Activated naive CD8-positive, alpha-beta T cell treated with anti-CD3 and anti-CD28 coated beads, Interleukin-2, amount 50 U/mL, for 24 hours (primary cell): ENCODE results near the gene PRTFDC1.
"Not testable (repeated sequence)": the region's sequence is repeated elsewhere in the genome, so short reads cannot be mapped to it uniquely, and the experiment has no call there.

Source experiments
- ATAC-seq: fragments of 150-1000 bp; cut with Tn5 transposase; one replicate; pipeline ENCODE4 v1.10.0; 2021
- DNase-seq: peaks from one replicate; pipeline ENCODE4 v3.0.0; 2021
- H3K27ac Mint-ChIP-seq: one replicate; pipeline ENCODE4 v1.8.0; 2021; ENCODE audit warnings: mild to moderate bottlenecking, mixed read lengths
- H3K27me3 Mint-ChIP-seq: one replicate; pipeline ENCODE4 v1.8.0; 2021; ENCODE audit warnings: mixed read lengths
- H3K36me3 Mint-ChIP-seq: one replicate; pipeline ENCODE4 v1.8.0; 2021; ENCODE audit warnings: low read depth, mixed read lengths
- H3K4me1 Mint-ChIP-seq: one replicate; pipeline ENCODE4 v1.8.0; 2021; ENCODE audit warnings: mixed read lengths
- H3K4me3 Mint-ChIP-seq: one replicate; pipeline ENCODE4 v1.8.0; 2021; ENCODE audit warnings: mild to moderate bottlenecking, moderate library complexity, mixed read lengths
- H3K9me3 Mint-ChIP-seq: one replicate; pipeline ENCODE4 v1.8.0; 2021; ENCODE audit warnings: mixed read lengths

PRTFDC1 gene

DNA sequence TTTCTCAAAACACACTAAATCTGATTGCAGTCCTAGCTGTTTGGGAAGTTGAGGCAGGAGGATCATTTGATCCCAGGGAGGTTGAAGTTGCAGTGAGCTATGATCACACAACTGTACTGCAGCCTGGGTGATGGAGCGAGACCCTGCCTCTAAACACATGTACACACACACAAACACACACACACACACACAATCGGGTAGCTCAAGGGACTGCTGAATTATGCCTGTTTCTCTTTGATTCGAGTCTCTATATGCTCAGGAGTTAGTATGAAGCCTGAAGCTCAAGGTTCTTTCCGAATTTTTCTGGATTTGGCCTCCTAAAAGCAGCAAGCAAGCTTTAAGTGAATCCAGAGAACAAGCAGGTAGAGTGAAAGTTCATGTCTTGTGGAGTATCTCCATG, 22.5 kb downstream of the PRTFDC1 start:
- Mint-ChIP-seq H3K27ac (no peak overlapping the region), H3K27me3 (no peaks in the 10 kb centered on the region)

DNA sequence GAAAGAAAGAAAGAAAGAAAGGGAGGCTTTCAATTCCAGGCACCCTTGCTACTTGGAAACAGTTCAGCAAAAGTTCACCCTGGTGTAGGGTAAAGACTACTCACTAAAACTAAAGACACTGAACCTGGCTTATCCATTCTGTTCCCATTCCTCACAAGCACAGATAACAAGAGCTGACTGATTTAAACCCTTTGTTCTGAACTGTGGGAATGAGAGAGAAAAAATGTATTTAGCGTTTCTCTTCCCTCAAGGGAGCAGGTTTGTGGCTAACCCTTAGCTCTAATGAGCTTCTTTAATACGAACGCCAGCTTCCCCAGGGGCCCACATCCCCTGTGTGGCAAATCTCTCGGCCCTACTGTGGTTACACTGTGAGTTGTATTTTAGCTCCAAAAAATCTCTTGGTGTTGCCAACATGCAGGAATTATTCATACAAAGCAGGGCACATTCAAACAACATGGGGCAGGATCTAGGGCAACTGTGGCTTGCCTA, 23.3 kb downstream of the PRTFDC1 start:
- Mint-ChIP-seq H3K4me1 (peaks cover 23% of the 10 kb centered on the region), H3K4me3 (no peak overlapping the region), H3K27me3 (no peaks in the 10 kb centered on the region), H3K36me3 (peaks cover 6% of the 10 kb centered on the region), H3K27ac (no peak overlapping the region), H3K9me3 (peaks cover 10% of the 10 kb centered on the region)
- DNase-seq (no peak), ATAC-seq (no peak)

More for the DNA sequence above, 22.5 kb downstream of the PRTFDC1 start:
- Mint-ChIP-seq H3K36me3 (no peaks in the 10 kb centered on the region), H3K4me3 (no peak overlapping the region), H3K9me3 (peaks cover 1% of the 10 kb centered on the region), H3K4me1 (peaks cover 20% of the 10 kb centered on the region)
- DNase-seq (no peak), ATAC-seq (no peak)

DNA sequence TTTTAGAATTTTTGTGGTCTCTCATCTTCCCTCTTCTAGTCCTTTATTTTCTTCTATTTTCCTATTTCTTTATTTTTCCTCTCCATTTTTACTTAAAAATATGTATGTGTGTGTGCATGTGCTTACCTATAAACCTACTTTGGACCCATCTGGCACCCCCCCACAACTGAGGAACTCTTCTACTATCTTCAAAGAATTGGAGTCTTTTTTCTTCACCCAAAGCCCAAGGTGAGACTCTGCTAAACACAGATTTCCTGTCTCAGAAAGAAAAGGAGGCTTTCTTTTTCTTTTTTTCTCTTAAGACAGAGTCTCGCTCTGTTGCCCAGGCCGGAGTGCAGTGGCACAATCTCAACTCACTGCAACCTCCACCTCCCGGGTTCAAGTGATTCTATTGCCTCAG, 24.2 kb downstream of the PRTFDC1 start:
- peaks cover 13% of the 10 kb centered on the region for H3K36me3 Mint-ChIP-seq
- H3K4me1 Mint-ChIP-seq, result peaks cover 27% of the 10 kb centered on the region
- no peaks in the 10 kb centered on the region for H3K27me3 Mint-ChIP-seq
- peaks cover 14% of the 10 kb centered on the region for H3K9me3 Mint-ChIP-seq
- ATAC-seq (no peak), DNase-seq (no peak)
- H3K27ac Mint-ChIP-seq, result no peak overlapping the region
- H3K4me3 Mint-ChIP-seq, result no peak overlapping the region

DNA sequence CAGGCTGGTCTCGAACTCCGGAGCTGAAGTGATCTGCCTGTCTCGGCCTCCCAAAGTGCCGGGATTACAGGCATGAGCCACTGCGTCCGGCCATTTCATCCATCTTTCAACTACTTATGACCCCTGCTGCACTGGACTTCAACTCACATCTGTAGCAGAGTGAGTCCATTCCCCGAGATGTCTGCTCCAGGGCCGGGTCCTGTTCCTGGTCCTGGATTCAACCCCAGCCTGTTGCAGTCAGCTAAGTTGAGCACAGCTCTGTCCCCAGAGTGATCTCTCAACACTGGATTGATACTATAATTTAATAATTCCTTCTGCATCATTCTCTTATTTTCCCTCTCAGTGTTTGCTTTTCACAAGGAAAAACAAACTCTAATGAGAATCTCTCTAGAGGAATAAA, 25.8 kb downstream of the PRTFDC1 start:
- H3K4me1 Mint-ChIP-seq, result peaks cover 39% of the 10 kb centered on the region
- no peak overlapping the region for H3K4me3 Mint-ChIP-seq
- H3K9me3 Mint-ChIP-seq, result peaks cover 14% of the 10 kb centered on the region
- DNase-seq, result no peak
- H3K27ac Mint-ChIP-seq, result no peak overlapping the region
- no peak for ATAC-seq
- no peaks in the 10 kb centered on the region for H3K27me3 Mint-ChIP-seq
- H3K36me3 Mint-ChIP-seq, result peaks cover 13% of the 10 kb centered on the region

DNA sequence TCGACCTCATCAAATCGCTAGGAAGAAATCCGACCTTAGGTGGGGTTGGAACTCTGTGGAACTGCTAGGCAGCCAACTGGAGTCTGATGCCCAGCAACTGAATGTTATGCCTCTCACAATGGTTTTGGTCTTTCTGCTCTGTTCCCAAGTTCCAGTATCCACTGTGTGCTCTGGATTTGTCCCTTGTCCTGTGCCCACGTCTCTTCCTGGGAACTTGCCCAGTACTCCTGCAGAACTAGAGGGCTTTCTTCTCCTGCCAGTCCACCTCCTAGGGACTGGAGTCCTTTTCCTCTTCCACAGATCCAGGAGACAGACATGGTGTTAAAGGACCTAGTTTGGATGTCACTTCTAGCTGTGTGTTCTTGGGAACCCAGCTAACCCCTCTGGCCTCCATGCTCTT, 26.6 kb downstream of the PRTFDC1 start:
- Mint-ChIP-seq H3K36me3 (peaks cover 13% of the 10 kb centered on the region), H3K4me1 (peaks cover 46% of the 10 kb centered on the region), H3K27me3 (no peaks in the 10 kb centered on the region), H3K27ac (no peak overlapping the region), H3K9me3 (peaks cover 14% of the 10 kb centered on the region), H3K4me3 (no peak overlapping the region)
- DNase-seq (no peak), ATAC-seq (no peak)

DNA sequence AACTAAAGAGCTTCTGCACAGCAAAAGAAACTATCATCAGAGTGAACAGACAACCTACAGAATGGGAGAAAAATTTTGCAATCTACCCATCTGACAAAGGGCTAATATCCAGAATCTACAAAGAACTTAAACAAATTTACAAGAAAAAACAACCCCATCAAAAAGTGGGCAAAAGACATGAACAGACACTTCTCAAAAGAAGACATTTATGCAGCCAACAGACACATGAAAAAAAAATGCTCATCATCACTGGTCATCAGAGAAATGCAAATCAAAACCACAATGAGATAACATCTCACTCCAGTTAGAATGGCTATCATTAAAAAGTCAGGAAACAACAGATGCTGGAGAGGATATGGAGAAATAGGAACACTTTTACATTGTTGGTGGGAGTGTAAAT, 27.9 kb downstream of the PRTFDC1 start:
- peaks cover 14% of the 10 kb centered on the region for H3K9me3 Mint-ChIP-seq
- H3K4me3 Mint-ChIP-seq, H3K27me3 Mint-ChIP-seq, H3K27ac Mint-ChIP-seq, DNase-seq, ATAC-seq: not testable (repeated sequence)
- peaks cover 16% of the 10 kb centered on the region for H3K36me3 Mint-ChIP-seq
- peaks cover 44% of the 10 kb centered on the region for H3K4me1 Mint-ChIP-seq

DNA sequence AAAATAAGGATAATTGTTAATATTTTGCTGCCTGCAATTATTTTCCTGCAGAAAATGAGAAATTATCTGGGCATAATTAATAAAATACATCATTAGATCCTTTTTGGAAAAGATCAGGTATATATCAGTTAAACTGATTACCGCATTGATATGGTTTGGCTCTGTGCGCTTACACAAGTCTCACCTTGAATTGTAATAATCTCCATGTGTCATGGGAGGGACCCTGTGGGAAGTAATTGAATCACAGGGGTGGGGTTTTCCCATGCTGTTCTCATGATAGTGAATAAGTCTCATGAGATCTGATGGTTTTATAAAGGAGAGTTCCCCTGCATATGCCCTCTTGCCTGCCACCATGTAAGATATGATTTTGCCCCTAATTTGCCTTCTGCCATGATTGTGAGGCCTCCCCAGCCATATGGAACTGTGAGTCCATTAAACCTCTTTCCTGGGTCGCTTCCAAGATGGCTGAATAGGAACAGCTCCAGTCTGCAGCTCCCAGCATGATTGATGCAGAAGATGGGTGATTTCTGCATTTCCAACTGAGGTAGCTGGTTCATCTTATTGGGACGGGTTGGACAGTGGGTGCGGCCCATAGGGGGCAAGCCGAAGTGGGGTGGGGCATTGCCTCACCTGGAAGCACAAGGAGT, 30.1 kb downstream of the PRTFDC1 start:
- Mint-ChIP-seq H3K4me3 (peak overlapping the region; percentile 4), H3K27ac (peak overlapping the region; percentile 83), H3K9me3 (peaks cover 14% of the 10 kb centered on the region), H3K4me1 (peaks cover 31% of the 10 kb centered on the region), H3K36me3 (peaks cover 19% of the 10 kb centered on the region)
- ATAC-seq, result peak; percentile 66
- H3K27me3 Mint-ChIP-seq, result not testable (repeated sequence)
- DNase-seq, result peak; percentile 18

DNA sequence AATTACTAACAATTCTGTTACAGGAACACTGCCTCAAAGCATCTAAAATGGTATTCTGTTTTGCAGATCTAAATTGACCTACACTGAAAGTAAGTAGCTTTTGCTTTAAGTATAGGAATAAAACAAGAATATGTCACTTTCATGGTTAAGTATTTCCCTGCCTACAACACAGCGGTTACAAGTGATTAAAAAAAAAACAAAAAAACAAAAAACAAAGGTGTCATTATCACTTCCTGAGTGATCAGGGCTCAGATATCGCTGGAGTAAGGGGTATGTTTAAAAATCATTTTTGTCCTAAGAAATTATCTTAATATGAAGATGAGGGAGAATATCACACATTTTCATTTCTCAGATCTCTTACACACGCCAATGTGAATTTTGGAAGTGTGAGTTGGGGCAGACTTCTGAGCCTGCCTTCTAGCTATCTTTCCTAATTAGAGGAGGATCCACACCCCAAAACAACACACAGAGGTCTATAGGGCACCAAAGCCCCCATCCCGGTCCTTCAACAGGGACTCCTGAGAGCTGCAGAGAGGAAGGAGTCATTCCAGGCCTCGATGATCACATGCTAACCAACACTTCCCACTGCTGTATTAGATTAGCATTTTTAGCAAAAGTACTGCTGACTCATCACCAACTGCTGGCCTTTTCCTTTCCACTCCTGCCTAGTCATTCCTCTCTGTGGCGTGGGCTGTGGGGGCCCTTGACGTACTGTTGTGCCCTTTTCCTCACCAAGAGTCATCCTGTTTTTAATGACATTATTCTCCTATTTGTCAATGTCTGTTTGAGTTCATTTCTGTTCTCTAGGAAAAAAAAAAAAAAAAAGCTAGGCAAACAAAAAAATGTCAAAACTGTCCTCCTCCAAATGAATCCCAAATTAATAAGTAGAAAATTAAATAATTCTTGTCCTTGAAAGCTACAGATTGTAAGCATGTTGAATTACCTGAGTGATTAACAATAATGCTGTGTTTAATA, 31.2 kb downstream of the PRTFDC1 start:
- peaks cover 27% of the 10 kb centered on the region for H3K4me1 Mint-ChIP-seq
- H3K36me3 Mint-ChIP-seq, result peaks cover 19% of the 10 kb centered on the region
- DNase-seq, result peak; percentile 72
- peaks cover 14% of the 10 kb centered on the region for H3K9me3 Mint-ChIP-seq
- H3K4me3 Mint-ChIP-seq, result peak overlapping the region; percentile 54
- ATAC-seq, result peak; percentile 93
- no peaks in the 10 kb centered on the region for H3K27me3 Mint-ChIP-seq
- peak overlapping the region; percentile 83 for H3K27ac Mint-ChIP-seq

DNA sequence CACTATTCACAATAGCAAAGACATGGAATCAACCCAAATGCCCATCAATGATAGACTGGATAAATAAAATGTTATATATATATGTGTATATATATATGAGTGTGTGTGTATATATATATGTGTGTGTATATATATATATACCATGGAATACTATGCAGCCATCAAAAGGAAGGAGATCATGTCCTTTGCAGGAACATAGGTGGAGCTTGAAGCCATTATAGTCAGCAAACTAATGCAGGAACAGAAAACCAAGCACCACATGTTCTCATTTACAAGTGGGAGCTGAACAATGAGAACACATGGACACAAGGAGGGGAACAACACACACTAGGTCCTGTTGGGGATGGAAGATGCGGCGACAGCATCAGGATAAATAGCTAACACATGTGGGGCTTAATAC, 32.2 kb downstream of the PRTFDC1 start:
- not testable (repeated sequence) for ATAC-seq, DNase-seq, H3K27ac Mint-ChIP-seq, H3K4me3 Mint-ChIP-seq, H3K27me3 Mint-ChIP-seq
- Mint-ChIP-seq H3K36me3 (peaks cover 19% of the 10 kb centered on the region), H3K4me1 (peaks cover 27% of the 10 kb centered on the region), H3K9me3 (peaks cover 14% of the 10 kb centered on the region)

DNA sequence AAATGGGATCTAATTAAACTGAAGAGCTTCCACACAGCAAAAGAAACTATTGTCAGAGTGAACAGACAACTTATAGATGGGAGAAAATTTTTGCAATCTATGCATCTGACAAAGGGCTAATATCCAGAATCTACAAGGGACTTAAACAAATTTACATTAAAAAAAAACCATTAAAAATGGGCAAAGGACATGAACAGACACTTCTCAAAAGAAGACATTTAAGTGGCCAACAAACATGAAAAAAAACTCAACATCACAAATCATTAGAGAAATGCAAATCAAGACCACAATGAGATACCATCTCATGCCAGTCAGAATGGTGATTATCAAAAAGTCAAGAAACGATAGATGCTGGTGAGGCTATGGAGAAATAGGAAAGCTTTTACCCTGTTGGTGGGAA, 32.8 kb downstream of the PRTFDC1 start:
- H3K27ac Mint-ChIP-seq, DNase-seq, H3K9me3 Mint-ChIP-seq, H3K27me3 Mint-ChIP-seq, ATAC-seq, H3K4me3 Mint-ChIP-seq: not testable (repeated sequence)
- H3K36me3 Mint-ChIP-seq, result peaks cover 19% of the 10 kb centered on the region
- H3K4me1 Mint-ChIP-seq, result peaks cover 27% of the 10 kb centered on the region

DNA sequence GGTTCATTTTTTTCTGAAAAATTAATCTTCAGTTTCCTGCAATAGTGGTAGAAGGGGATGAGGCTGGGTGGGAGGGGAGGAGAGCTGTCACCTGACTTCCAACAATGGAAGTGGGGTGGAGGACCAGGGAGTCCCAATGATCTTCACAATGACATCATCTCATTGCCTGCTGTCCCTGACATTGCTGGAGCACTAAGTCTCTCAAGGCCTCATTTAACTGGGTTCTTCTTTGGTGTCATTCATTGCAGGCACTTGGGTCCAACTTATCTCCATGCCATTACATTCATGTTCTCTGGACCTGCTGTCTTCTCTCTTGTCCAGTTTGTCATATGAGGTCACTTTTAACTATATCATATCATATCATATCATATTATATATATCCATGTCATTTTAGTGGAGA, 34.4 kb downstream of the PRTFDC1 start:
- DNase-seq (no peak), ATAC-seq (no peak)
- H3K36me3 Mint-ChIP-seq, result peaks cover 6% of the 10 kb centered on the region
- peaks cover 20% of the 10 kb centered on the region for H3K4me1 Mint-ChIP-seq
- no peaks in the 10 kb centered on the region for H3K9me3 Mint-ChIP-seq
- no peaks in the 10 kb centered on the region for H3K27me3 Mint-ChIP-seq
- no peak overlapping the region for H3K4me3 Mint-ChIP-seq
- no peak overlapping the region for H3K27ac Mint-ChIP-seq

DNA sequence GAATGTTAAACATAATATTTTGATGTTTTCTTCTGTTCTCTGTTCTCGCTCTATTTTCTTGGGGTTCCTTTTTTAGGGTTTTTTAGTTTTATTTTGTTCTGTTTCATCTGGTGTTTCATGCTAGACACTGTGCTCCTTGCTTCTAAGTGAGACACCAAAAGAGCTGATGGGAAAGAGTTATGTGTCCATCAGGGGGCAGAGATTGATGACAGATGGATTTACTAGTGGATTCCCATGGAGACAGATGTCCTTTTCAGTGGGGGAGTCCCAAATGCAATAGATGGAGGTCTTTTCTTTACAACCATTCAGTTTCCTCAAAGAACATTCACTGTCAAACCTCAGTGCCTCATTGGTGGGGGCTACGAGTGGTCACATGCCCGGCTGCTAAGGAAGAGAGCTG, 34.9 kb downstream of the PRTFDC1 start:
- DNase-seq (no peak), ATAC-seq (no peak)
- no peaks in the 10 kb centered on the region for H3K9me3 Mint-ChIP-seq
- H3K36me3 Mint-ChIP-seq, result peaks cover 6% of the 10 kb centered on the region
- H3K27me3 Mint-ChIP-seq, result no peaks in the 10 kb centered on the region
- no peak overlapping the region for H3K4me3 Mint-ChIP-seq
- H3K4me1 Mint-ChIP-seq, result peaks cover 22% of the 10 kb centered on the region
- H3K27ac Mint-ChIP-seq, result no peak overlapping the region

DNA sequence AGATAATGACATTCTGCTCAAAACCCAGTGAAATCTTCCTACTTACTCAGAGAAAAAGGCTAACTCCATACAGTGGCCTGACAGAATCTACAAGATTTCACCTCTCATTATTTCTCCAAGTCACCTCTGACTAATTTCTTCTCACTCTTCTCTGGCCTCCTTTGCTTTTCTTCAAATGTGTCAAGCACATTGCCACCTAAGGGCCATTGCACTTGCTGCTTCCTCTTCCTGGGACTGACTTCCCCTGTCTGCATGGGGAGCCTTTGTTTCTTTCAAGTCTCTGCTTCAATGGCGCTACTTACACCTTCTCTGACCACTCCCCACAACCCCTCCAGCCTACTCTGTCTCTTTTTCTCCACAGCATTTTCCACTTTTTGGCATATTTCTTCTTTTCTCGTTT, 36.0 kb downstream of the PRTFDC1 start:
- Mint-ChIP-seq H3K27ac (no peak overlapping the region), H3K4me3 (no peak overlapping the region)
- no peak for DNase-seq

DNA sequence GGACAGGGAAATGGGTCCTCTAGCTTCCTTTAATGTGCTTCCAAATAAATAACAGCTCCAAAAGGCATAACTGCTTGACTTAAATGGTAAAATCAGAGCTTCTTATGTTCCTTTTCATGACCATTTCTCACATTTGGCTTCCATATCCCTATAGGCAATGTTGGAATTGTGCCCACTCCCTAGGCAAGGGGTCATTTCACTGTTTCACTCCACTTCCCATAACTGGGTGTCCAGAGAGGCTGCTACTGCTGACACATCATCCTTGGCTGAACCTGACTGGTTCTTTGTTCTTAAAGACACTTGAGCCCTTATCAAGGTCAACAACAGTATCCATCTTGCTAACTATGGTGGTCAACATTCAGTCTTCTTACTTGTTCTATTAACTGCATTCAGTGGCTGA, 37.1 kb downstream of the PRTFDC1 start:
- ATAC-seq, result no peak
- Mint-ChIP-seq H3K36me3 (peaks cover 6% of the 10 kb centered on the region), H3K27me3 (no peaks in the 10 kb centered on the region), H3K4me3 (no peak overlapping the region), H3K4me1 (peaks cover 19% of the 10 kb centered on the region), H3K27ac (no peak overlapping the region), H3K9me3 (no peaks in the 10 kb centered on the region)
- DNase-seq, result no peak

More for the DNA sequence above, 36.0 kb downstream of the PRTFDC1 start:
- Mint-ChIP-seq H3K9me3 (no peaks in the 10 kb centered on the region), H3K4me1 (peaks cover 19% of the 10 kb centered on the region), H3K27me3 (no peaks in the 10 kb centered on the region), H3K36me3 (peaks cover 6% of the 10 kb centered on the region)
- peak; percentile 13 for ATAC-seq

DNA sequence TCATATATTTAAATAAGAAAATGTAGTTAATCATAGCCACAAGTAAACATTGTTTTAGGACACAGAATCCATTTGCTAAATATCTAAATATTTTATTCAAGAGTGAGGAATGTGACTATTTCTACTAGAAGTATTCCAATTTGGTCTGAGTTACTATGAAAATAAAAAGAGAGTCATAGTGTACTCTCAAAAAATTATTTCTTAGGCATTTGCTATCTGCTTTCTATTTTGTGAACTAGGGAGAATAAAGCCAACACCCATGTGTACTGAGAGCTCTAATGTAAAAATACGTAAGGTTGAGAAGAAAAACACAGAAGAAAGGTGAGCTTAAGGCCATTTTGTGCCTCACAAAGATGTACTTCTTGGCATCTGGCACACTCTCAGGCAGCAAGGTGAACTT, 38.3 kb downstream of the PRTFDC1 start:
- no peak for DNase-seq

More for the DNA sequence above, 38.3 kb downstream of the PRTFDC1 start:
- no peak overlapping the region for H3K4me3 Mint-ChIP-seq
- H3K27me3 Mint-ChIP-seq, result no peaks in the 10 kb centered on the region
- H3K4me1 Mint-ChIP-seq, result peaks cover 20% of the 10 kb centered on the region
- H3K27ac Mint-ChIP-seq, result no peak overlapping the region
- H3K9me3 Mint-ChIP-seq, result no peaks in the 10 kb centered on the region
- peaks cover under 1% of the 10 kb centered on the region for H3K36me3 Mint-ChIP-seq
- no peak for ATAC-seq
